ENCODE data around the gene DRC7. TPM values are rescaled to one million over a fixed set of nuclear protein-coding genes. Genes with fewer than 3 reads are reported as not detected.

Gene DRC7
- total and polyA plus RNA-seq, 10 donors: 0.03 to 2.1 (median 0.15) TPM; not detected in 4

DNA sequence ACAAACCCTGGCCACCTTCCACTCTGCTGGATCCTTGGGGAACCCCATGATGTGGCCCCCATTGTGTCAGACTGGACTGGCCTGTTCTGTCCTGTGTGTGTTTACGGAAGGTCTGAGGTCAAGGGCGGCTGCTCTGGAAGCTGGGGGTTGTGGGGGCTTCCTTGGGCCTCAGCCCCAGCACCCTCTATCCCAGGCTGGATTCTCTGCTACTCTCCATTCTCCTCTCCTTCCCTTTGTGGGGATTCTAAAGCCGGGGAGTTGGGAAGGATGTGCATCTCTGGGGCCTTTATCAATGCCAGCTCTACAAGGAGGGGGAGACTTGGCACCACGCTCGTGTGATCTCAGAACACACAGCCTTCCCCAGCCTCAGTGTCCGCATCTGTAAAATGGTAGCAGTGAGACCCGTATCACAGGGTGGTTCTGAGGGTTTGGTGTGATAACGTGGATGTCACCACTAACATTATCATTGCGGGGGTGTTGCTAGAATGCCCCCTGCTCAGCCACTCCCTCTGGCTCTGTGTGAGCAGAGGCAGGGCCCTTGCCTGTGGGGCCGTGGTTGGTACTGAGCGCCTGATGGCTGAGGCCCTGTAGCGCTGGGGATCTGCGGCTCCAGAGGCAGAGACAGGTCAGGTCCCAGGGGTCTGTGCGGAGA is 48.1 kb upstream of the DRC7 start:
- 49 to 62% (median 56%) methylated on average over 9 to 14 of the region's 14 CpGs for WGBS, 5 donors
- peak overlapping the region in 1 of 8 donors; percentile 35 for H3K4me3 ChIP-seq
- no peaks in the 10 kb centered on the region for H3K36me3 ChIP-seq
- intact Hi-C loops (cut with DNase I; ENCODE audit: low total_unique reads): loop anchor here (5.0 kb wide), 2 partner anchors 54 to 69 kb away; no protein-coding TSS in a partner anchor
- H3K27me3 ChIP-seq (replicated peaks in 1 of 7): peaks cover 0 to 15% (median 0%) of the 10 kb centered on the region in 7 donors
- peaks cover 11 to 64% (median 33%) of the 10 kb centered on the region in 6 donors for H3K4me1 ChIP-seq
- no peaks in the 10 kb centered on the region for H3K9me3 ChIP-seq
- DNase-seq: no peak
- peak overlapping the region in 7 of 8 donors; percentile 29 to 83 (median 48) for H3K27ac ChIP-seq
- TF ChIP-seq POLR2A (IDR thresholded peaks at IDR 0.05) (no peak), POLR2AphosphoS5 (IDR thresholded peaks at IDR 0.05) (peak in 2 of 3 donors; percentile 7 to 43)

DNA sequence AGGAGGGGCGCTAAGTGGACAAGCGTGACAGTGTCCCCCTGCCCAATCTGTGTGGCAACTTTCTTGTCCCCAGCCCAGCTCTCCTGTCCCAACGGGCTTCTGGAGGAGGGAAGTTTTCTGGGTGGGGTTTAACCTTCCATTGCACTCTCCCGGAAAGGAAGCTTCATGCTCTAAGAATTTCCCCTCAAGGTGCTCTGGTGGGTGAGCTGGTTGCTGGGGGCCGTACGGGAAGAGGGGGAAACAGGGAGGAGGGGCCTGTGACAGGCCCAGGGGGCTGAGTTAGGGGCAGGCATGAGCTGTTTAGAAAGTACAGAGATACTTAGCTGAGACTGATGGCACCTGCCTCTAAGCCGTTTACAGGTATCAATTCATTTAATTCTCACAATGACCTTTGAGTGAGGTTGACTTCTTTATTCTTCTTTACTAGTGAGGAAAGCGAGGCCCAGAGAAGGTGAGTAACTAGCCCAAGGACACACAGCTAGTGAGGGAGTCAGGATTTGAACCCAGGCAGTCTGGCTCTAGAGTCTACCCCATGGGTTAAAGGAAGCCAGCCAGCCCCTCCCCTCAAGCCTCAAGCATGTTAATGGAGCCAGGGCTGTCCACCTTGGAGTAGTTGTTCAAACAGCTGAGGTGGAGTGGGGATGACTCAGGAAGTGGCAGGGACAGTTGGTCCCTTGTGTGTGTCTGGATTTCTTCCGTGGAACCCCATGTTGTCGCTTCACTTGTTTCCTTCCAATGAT is 47.3 kb upstream of the DRC7 start:
- Histone ChIP-seq H3K27ac (peak overlapping the region in 7 of 8 donors; percentile 3 to 83 (median 48)), H3K4me3 (peak overlapping the region in 2 of 8 donors; percentile 6 to 35)

DNA sequence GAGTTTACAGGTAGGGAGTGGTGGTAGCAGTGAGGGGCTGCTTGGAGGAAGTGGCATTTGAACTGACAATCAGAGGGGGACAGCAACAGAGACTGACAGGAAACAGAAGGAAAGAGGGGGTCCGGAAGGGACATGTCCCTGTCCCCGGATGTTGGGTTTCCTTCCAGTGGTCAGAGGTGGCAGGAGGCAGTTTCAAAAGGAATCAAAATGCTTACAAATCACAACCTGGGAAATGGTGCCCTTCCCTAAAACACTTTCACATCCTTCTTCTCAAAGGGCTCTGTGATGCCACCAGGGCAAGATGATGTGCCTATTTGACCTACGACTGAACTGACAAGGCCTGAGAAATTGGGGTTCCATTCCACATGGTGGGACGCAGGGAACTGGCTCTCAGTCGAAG is 46.5 kb upstream of the DRC7 start:
- H3K4me3 ChIP-seq: peak overlapping the region in 2 of 8 donors; percentile 6 to 35
- TF ChIP-seq, protein P1, sequence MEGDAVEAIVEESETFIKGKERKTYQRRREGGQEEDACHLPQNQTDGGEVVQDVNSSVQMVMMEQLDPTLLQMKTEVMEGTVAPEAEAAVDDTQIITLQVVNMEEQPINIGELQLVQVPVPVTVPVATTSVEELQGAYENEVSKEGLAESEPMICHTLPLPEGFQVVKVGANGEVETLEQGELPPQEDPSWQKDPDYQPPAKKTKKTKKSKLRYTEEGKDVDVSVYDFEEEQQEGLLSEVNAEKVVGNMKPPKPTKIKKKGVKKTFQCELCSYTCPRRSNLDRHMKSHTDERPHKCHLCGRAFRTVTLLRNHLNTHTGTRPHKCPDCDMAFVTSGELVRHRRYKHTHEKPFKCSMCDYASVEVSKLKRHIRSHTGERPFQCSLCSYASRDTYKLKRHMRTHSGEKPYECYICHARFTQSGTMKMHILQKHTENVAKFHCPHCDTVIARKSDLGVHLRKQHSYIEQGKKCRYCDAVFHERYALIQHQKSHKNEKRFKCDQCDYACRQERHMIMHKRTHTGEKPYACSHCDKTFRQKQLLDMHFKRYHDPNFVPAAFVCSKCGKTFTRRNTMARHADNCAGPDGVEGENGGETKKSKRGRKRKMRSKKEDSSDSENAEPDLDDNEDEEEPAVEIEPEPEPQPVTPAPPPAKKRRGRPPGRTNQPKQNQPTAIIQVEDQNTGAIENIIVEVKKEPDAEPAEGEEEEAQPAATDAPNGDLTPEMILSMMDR (IDR thresholded peaks at IDR 0.05 in 8 of 11, conservative IDR thresholded peaks at IDR 0.05 in 3 of 11): no peak
- peak in 1 of 3 donors; percentile 56 for TF ChIP-seq POLR2AphosphoS5 (IDR thresholded peaks at IDR 0.05)
- intact Hi-C loops (cut with DNase I; ENCODE audit: low total_unique reads): loop anchor here (5.0 kb wide), 2 partner anchors 56 to 71 kb away; no protein-coding TSS in a partner anchor
- DNase-seq: no peak
- 36 to 55% (median 41%) methylated on average over 5 of the region's 5 CpGs for WGBS, 5 donors
- peak overlapping the region in 5 of 8 donors; percentile 3 to 83 (median 56) for H3K27ac ChIP-seq
- H3K4me1 ChIP-seq: peaks cover 11 to 79% (median 33%) of the 10 kb centered on the region in 6 donors
- H3K9me3 ChIP-seq: no peaks in the 10 kb centered on the region
- H3K36me3 ChIP-seq: no peaks in the 10 kb centered on the region
- H3K27me3 ChIP-seq (replicated peaks in 1 of 7): peaks cover 0 to 15% (median 0%) of the 10 kb centered on the region in 7 donors

More for the DNA sequence above, 47.3 kb upstream of the DRC7 start:
- peaks cover 0 to 15% (median 0%) of the 10 kb centered on the region in 7 donors for H3K27me3 ChIP-seq (replicated peaks in 1 of 7)
- no peak for DNase-seq
- intact Hi-C loops (cut with DNase I; ENCODE audit: low total_unique reads): loop anchor here (5.0 kb wide), 2 partner anchors 55 to 70 kb away; no protein-coding TSS in a partner anchor
- no peaks in the 10 kb centered on the region for H3K9me3 ChIP-seq
- H3K36me3 ChIP-seq: no peaks in the 10 kb centered on the region
- TF ChIP-seq, protein P1 (IDR thresholded peaks at IDR 0.05 in 8 of 11, conservative IDR thresholded peaks at IDR 0.05 in 3 of 11): no peak
- no peak for TF ChIP-seq POLR2AphosphoS5 (IDR thresholded peaks at IDR 0.05)
- no peak for TF ChIP-seq POLR2A (IDR thresholded peaks at IDR 0.05)
- WGBS, 5 donors: 44 to 49% (median 46%) methylated on average over 10 of the region's 10 CpGs
- H3K4me1 ChIP-seq: peaks cover 11 to 72% (median 33%) of the 10 kb centered on the region in 6 donors

DNA sequence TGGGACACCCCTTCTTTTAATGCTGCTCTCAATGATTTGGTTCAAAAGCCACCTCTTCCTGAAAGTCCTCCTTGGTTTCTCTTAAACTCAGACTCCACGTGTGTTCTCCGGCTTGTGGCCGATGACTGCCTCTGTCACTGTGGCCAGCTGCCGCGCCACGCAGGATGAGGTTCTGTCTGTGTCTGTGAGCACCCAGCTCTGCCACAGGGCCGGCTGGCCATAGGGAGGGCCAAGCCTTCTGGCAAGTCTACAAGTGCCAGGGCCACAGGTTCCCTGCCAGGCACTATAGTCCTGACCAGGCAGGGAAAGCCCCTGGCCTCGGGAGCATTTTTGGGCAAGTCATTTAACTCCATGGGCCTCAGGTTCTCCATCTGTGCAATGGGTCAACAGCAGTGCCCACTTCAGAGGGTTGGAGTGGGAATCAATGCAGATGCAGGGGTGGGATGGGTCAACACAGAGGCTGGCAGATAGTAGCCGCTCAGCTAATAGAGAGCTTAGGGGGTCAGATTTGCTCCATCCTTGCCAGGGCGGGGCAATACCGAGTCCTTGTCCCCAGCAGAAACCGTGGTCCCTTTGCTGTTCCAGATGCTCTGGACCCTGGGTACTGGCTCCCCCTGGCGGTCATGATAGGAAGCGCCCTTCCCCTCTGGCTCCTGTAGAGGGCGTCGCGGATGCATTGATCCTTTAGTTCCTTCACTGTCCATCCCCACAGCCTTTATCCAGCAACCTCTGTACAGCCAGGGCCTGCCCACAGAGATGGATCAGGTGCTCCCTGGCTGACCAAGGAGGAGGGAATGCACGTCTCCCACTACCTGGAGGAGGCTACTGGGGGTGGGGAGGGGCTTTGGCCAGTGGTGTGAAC is 45.8 kb upstream of the DRC7 start:
- H3K27ac ChIP-seq: peak overlapping the region in 6 of 8 donors; percentile 2 to 83 (median 50)
- intact Hi-C loops (cut with DNase I; ENCODE audit: low total_unique reads): loop anchor here (5.0 kb wide), 2 partner anchors 57 to 72 kb away; no protein-coding TSS in a partner anchor
- WGBS, 5 donors: 38 to 46% (median 42%) methylated on average over 11 to 18 of the region's 18 CpGs

More for the DNA sequence above, 45.8 kb upstream of the DRC7 start:
- DNase-seq: peak; percentile 95
- Histone ChIP-seq H3K27me3 (replicated peaks in 1 of 7) (peaks cover 0 to 16% (median 0%) of the 10 kb centered on the region in 7 donors), H3K4me1 (peaks cover 11 to 85% (median 33%) of the 10 kb centered on the region in 6 donors), H3K36me3 (no peaks in the 10 kb centered on the region), H3K9me3 (no peaks in the 10 kb centered on the region), H3K4me3 (peak overlapping the region in 2 of 8 donors; percentile 6 to 35)
- peak; percentile 8 to 75 (median 29) for TF ChIP-seq POLR2AphosphoS5 (IDR thresholded peaks at IDR 0.05)
- TF ChIP-seq, protein P1 (IDR thresholded peaks at IDR 0.05 in 8 of 11, conservative IDR thresholded peaks at IDR 0.05 in 3 of 11): peak; percentile 98 to 100 (median 100)
- no peak for TF ChIP-seq POLR2A (IDR thresholded peaks at IDR 0.05)

Measured in spleen (tissue), 11 donors.